Uterus (tissue), 2 donors: ENCODE results near the gene LRFN3.

Experiments
- CTCF ChIP-seq, 4 experiments: fragments of 200-600 bp in 2 of 4; fragments of 450-650 bp in 2 of 4; sonication (generic) in 2 of 4; IDR thresholded peaks; one replicate each; pipeline ENCODE4 v1.5.1; 2016 to 2019; ENCODE audit warnings: antibody characterized with exemption in 4 of 4, mild to moderate bottlenecking in 2 of 4, moderate library complexity in 1 of 4
- POLR2A ChIP-seq, 2 donors: fragments of 450-650 bp; IDR thresholded peaks; one replicate each; pipeline ENCODE4 v1.6.1; 2016; ENCODE audit warnings: antibody characterized with exemption in 2 of 2, mild to moderate bottlenecking in 1 of 2, moderate library complexity in 1 of 2

- TF ChIP-seq POLR2A (IDR thresholded peaks at IDR 0.05) (no peak), CTCF (IDR thresholded peaks at IDR 0.05) (no peak)
Observed at GRCh38 chr19:35939307-35940077, 3.3 kb downstream of the LRFN3 start.
